ENCODE data around the gene PFDN4.
"Not testable (repeated sequence)": the region's sequence is repeated elsewhere in the genome, so short reads cannot be mapped to it uniquely, and the experiment has no call there.

The PFDN4 gene

DNA sequence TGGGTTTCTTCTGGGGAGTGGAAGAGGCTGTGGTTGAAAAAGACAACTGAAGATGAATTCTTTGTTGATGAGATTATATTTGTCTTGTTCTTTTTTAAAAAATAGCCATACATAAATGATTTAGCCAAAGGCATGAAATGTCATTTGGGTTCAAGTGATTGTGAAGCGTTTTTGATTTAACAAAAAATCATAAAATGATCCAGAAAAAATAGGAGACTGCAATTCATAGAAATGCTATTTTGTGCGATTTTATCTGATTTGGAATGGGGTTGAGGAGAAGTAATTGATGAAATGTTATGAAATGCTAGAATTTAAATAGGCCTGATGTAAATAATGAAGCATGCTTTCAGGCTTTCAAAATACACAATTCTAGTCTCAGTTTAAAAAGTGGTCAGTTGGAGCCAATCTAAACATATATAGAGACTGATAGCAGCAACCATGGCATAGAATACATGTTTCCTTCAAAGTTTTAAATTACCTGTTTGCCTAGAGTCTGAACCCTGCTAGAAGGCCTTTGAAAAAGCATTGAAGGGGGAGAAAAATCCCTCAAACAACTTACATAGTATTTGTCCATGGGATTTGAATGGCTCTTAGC, 21.8 kb downstream of the PFDN4 start:
- DNase-seq: no peak

GRCh38 chr20:54231036-54231435, 23.1 kb downstream of the PFDN4 start:
- DNase-seq: no peak

GRCh38 chr20:54234991-54235390, 27.1 kb downstream of the PFDN4 start:
- DNase-seq: no peak

DNA sequence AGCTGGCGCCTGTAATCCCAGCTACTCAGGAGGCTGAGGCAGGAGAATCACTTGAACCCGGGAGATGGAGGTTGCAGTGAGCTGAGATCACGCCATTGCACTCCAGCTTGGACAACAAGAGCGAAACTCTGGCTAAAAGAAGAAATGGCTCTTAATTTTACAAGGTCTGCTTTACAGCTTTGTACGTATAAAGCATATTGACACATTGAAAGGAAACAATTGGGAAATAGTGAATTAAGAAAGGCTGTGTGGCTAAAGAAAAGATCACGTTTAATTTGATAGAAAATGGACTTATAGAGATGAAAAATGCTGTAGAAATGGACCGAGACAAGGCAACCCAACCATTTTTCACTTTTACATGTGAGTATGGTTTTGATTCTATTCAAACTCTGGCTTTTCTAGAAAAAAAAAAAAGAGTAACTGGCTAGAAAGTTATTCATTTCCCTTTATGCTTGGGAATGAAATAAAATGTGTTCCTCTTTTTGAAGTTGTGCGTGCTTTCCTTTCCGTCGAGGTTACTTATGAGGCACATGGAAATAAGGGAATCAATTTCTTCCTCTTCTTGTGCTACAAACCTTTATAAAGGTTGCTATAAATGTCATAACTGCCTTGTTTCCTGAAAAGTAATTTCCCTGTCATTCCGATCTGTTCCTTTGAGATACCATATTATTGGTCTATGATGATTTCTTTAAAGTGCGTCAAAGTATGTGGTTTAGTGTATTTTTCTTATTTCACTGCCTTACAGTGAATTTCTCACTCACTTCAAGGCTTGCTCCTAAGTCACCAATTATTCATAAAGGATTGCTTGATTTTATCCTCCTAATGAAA, 29.4 kb downstream of the PFDN4 start:
- DNase-seq: no peak

DNA sequence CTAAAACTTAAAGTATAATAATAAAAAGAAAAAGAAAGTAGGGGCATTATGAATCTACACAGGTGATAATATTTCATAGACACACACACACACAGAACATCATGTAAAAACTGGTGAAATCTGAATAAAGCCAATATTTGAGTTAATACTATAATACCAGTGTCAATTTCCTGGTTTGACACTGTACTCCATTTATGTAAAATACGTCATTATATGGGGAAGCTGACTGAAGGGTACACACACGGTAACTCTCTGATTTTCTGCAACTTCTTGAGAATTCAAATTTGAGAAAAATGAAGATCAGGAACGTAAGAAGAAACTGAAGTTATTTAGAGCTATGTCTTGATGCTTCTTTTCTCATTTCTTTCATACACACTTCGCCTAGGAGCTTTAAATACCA, 36.2 kb downstream of the PFDN4 start:
- DNase-seq: no peak

GRCh38 chr20:54248705-54249104, 40.8 kb downstream of the PFDN4 start:
- DNase-seq: not testable (repeated sequence)

DNA sequence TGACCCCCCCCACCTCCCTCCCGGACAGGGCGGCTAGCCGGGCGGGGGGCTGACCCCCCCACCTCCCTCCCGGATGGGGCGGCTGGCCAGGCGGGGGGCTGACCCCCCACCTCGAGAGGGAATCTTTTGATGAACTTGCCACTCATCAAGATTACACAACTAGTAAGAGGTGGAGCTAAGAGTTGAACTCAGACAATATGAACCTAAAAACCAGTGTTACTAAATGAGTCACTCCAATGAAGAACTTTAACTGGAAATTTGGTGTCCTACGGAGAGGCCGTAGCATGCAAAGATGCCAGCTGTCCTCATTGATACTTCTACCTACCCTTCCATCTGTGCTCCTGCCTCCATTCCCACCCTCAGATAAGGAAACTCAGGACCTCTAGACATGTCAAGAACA, 42.8 kb downstream of the PFDN4 start:
- no peak for DNase-seq

DNA sequence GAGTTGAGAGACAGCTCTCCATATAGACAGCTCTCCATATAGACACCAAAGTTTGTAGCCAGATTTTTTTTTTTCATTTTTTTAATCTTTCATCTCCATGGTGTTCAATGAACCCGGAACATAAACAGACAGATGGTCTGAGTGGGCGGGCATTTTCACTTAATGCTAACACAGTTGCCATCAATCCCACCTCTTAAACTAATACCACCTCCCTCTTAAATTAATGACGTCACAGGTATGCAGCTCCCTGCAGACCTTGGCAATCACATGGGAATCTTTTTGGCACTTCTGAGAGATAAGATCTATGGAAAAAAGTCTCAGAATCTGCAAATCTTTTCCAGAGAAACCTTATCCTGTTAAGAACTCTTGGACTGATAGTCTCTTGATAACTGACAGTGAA, 43.2 kb downstream of the PFDN4 start:
- no peak for DNase-seq

DNA sequence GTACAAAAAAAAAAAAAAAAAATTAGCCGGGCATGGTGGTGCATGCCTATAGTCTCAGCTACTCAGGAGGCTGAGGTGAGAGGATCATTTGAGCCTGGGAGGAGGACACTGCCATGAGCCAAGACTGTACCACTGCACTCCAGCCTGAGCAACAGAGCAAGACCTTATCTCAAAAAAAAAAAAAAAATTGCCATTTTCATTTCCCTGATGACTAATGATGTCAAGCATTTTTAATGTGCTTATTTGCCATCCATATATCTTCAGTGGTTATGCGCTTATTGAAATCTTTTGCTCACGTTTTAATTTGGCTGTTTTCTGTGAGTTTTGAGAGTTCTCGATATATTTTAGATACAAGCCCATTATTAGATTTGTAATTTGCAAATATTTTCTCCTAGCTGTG, 46.7 kb downstream of the PFDN4 start:
- DNase-seq: no peak

- no peak for DNase-seq
Observed at GRCh38 chr20:54255157-54255556, 47.3 kb downstream of the PFDN4 start.

DNA sequence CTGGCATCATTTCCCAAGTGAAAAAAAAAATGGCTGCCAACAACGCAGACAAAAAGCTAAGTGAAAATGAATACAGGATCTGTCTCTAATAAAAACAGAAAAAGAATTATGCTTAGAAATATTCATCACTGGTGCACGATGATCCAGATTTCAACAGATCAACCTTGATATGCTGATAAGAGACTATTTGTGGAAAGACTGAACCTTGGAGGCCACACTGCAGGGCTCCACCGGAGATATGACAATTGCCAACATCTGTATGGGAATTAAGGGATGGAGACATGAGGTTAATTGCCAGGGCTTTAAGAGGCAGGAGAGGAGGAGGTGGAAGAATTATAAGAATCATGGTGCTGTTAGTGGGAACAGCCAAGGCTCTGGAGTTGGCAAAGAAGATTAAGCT, 48.3 kb downstream of the PFDN4 start:
- no peak for DNase-seq

DNA sequence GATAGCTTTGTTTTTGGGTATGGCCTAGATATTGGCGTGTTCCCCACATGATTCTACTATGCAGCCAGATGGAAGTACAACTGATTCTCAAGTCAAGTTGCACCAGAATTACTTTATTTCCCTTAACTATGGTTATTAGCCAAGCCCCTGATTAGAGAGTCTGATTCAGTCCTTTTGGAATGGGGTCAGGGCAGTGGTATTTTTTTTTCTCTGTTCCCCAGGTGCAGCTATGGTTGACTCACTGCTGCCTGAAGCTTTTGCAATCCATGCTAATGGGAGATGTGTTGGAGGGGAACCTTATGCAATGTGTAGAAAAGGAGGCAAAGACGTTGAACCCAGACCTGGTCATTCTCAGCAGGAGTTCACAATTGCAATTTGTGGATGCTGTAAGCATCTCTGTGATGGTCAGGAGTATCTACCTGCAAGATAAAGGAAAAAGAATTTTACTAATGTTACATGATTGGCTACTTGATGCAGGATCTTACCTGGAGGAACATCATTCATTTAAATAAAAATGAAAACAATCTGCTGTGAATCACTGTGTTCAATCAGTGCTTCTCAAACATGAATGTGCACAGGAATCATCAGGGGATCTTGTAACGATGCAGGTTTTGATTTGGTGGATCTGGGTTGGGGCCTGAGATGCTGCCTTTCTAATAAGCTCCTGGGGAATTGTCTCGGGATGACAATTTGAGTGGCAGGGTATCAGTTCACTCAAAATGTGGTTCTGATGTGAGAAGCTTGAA, 49.4 kb downstream of the PFDN4 start:
- DNase-seq: no peak

GRCh38 chr20:54260116-54260515, 52.2 kb downstream of the PFDN4 start:
- DNase-seq: no peak

GRCh38 chr20:54262671-54263070, 54.8 kb downstream of the PFDN4 start:
- DNase-seq: no peak

GRCh38 chr20:54263116-54263690, 55.3 kb downstream of the PFDN4 start:
- no peak for DNase-seq

DNA sequence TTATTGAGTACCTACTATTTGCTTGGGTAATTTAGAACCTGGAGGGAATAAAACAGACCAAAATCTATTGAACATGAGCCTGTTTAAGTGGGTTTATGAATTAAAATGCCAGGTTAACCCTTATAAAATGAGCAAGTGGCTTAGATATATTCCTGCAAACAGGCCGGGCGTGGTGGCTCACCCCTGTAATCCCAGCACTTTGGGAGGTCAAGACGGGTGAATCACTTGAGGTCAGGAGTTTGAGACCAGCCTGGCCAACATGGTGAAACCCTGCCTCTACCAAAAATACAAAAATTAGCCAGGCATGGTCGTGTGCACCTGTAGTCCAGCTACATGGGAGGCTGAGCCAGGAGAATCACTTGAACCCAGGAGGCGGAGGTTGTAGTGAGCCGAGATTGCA, 57.9 kb downstream of the PFDN4 start:
- not testable (repeated sequence) for DNase-seq

GRCh38 chr20:54266844-54267243, 59.0 kb downstream of the PFDN4 start:
- DNase-seq: no peak

GRCh38 chr20:54267483-54268003, 59.7 kb downstream of the PFDN4 start:
- DNase-seq: no peak

DNA sequence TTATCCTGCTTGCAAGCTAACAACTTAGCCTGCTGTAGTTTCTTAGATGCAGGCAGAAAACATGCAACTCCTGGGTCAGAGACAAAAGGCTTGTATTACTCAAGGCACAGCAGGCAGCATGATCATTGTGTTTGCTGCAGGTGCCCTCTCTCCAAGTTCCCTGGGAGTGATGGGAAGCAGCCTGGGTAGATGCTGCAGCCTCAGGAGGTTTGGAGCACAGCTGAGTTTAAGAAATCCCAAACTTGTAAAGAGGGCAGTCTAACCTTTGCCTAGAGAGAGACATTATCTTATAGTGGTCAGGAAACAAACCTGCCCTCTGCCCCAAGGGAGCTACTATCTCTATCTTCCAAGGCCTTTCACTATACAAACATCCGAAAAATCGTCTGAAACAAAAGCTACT, 61.1 kb downstream of the PFDN4 start:
- DNase-seq: no peak
